ENCODE results near the gene SEMA4B. TPM values are rescaled to one million over a fixed set of nuclear protein-coding genes. Genes with fewer than 3 reads are reported as not detected.

The SEMA4B gene
- total and polyA plus RNA-seq, 2 experiments from 2014 or later = 16.7 to 48.2 TPM

DNA sequence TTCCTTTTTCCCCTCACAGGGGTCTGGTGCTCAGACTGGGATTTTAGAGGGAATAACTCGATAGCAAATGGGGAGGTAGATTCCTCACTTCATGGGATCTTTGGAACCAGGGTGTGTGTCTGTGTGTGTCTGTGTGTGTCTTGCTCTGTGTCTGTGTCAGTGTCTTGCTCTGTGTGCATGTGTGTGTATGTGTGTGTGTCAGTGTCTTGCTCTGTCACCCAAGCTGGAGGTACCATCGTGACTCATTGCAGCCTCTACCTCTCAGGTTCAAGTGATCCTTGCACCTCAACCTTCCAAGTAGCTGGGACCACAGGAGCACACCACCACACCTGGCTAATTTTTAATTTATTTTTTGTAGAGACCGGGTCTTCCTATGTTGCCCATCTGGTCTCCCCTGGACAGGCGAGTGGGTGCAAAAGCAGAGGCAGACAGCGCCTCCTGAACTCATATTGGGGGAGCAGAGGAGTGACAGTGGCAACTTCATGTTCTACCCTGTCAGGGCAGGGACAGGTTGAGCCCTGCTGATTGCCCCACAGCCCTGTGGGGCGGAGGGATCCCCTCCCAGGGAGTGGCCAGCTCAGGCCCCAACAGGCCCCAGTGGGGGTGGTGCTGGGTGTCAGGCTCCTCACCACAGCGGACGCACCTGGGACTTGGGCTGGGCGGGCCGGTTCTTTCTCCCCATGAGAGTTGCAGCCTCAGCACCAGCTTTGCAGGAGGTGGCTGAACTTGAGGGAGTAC lies 10.4 kb upstream of the SEMA4B start:
- H3K27me3 ChIP-seq (ENCODE audit: insufficient read depth) = no peaks in the 10 kb centered on the region
- Mint-ChIP-seq H3K4me3 (no peak overlapping the region), H3K4me1 (peaks cover 18% of the 10 kb centered on the region), H3K27me3 (ENCODE audit: insufficient read depth, low read depth, poor library complexity) (peaks cover 12% of the 10 kb centered on the region), H3K27ac (no peak overlapping the region), H3K36me3 (ENCODE audit: low read depth) (no peaks in the 10 kb centered on the region), H3K9me3 (no peaks in the 10 kb centered on the region)
- H3K9me2 ChIP-seq (ENCODE audit: insufficient read depth) = no peaks in the 10 kb centered on the region
- H3K36me3 ChIP-seq (ENCODE audit: insufficient read depth) = no peaks in the 10 kb centered on the region
- H3K4me3 ChIP-seq = no peak overlapping the region
- no peaks in the 10 kb centered on the region; the same call in 1 of the 2 replicates for H3K4me1 ChIP-seq (ENCODE audit: insufficient read depth)
- no peaks in the 10 kb centered on the region for H4K20me1 ChIP-seq (replicated peaks; ENCODE audit: insufficient read depth)
- H2AFZ ChIP-seq = no peak overlapping the region
- DNase-seq (ENCODE audit: low spot score) (no peak), ATAC-seq (peak; percentile 32; the same call in 1 of the 3 replicates)
- H3K4me2 ChIP-seq = no peak overlapping the region
- TF ChIP-seq ZNF114 (CRISPR knock-in tag; IDR thresholded peaks at IDR 0.05) (no peak), ZNF331 (CRISPR knock-in tag; IDR thresholded peaks at IDR 0.05; ENCODE audit: low read depth) (no peak), STAT1 (IDR thresholded peaks at IDR 0.05; ENCODE audit: unreplicated experiment) (no peak)
- H3F3A ChIP-seq (replicated peaks; ENCODE audit: low read depth) = no peaks in the 10 kb centered on the region
- no peaks in the 10 kb centered on the region for H3K79me2 ChIP-seq (replicated peaks; ENCODE audit: insufficient read depth)
- no peak overlapping the region for H3K27ac ChIP-seq (ENCODE audit: low read depth)

DNA sequence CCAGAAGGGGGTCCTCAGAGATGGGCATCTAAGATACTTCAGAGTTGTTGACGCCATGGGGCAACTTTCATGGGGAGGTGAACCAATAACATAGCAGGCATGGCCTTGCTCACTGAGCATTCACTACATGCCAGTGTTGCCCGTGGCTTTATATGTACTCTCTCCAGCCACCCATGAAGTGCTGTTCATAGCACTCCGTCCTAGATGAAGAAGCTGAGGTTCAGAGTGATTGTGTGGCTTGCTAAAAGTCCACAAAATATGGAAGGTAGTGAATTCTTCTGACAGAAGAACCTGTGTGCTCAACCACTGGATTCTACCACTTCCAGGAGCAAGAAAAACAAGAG lies 9.8 kb upstream of the SEMA4B start:
- no peaks in the 10 kb centered on the region for H3K79me2 ChIP-seq (replicated peaks; ENCODE audit: insufficient read depth)
- DNase-seq (ENCODE audit: low spot score) (no peak), ATAC-seq (no peak)
- H3K36me3 ChIP-seq (ENCODE audit: insufficient read depth) = no peaks in the 10 kb centered on the region
- no peaks in the 10 kb centered on the region for H3K9me2 ChIP-seq (ENCODE audit: insufficient read depth)
- H3K4me2 ChIP-seq = no peak overlapping the region
- TF ChIP-seq, protein P1, sequence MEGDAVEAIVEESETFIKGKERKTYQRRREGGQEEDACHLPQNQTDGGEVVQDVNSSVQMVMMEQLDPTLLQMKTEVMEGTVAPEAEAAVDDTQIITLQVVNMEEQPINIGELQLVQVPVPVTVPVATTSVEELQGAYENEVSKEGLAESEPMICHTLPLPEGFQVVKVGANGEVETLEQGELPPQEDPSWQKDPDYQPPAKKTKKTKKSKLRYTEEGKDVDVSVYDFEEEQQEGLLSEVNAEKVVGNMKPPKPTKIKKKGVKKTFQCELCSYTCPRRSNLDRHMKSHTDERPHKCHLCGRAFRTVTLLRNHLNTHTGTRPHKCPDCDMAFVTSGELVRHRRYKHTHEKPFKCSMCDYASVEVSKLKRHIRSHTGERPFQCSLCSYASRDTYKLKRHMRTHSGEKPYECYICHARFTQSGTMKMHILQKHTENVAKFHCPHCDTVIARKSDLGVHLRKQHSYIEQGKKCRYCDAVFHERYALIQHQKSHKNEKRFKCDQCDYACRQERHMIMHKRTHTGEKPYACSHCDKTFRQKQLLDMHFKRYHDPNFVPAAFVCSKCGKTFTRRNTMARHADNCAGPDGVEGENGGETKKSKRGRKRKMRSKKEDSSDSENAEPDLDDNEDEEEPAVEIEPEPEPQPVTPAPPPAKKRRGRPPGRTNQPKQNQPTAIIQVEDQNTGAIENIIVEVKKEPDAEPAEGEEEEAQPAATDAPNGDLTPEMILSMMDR (conservative IDR thresholded peaks at IDR 0.05; ENCODE audit: low read depth in 2 of 2) = no peak
- no peak overlapping the region for H3K4me3 Mint-ChIP-seq
- no peaks in the 10 kb centered on the region for H4K20me1 ChIP-seq (replicated peaks; ENCODE audit: insufficient read depth)
- H3K36me3 Mint-ChIP-seq (ENCODE audit: low read depth) = no peaks in the 10 kb centered on the region
- peaks cover 10% of the 10 kb centered on the region for H3K27me3 Mint-ChIP-seq (ENCODE audit: insufficient read depth, low read depth, poor library complexity)
- no peak overlapping the region for H2AFZ ChIP-seq
- H3K4me1 ChIP-seq (ENCODE audit: insufficient read depth) = no peaks in the 10 kb centered on the region
- H3F3A ChIP-seq (replicated peaks; ENCODE audit: low read depth) = no peaks in the 10 kb centered on the region
- H3K27me3 ChIP-seq (ENCODE audit: insufficient read depth) = no peaks in the 10 kb centered on the region
- H3K4me1 Mint-ChIP-seq = peaks cover 18% of the 10 kb centered on the region
- no peak overlapping the region for H3K4me3 ChIP-seq
- H3K9me3 Mint-ChIP-seq = no peaks in the 10 kb centered on the region
- H3K27ac Mint-ChIP-seq = no peak overlapping the region
- no peak overlapping the region for H3K27ac ChIP-seq (ENCODE audit: low read depth)

DNA sequence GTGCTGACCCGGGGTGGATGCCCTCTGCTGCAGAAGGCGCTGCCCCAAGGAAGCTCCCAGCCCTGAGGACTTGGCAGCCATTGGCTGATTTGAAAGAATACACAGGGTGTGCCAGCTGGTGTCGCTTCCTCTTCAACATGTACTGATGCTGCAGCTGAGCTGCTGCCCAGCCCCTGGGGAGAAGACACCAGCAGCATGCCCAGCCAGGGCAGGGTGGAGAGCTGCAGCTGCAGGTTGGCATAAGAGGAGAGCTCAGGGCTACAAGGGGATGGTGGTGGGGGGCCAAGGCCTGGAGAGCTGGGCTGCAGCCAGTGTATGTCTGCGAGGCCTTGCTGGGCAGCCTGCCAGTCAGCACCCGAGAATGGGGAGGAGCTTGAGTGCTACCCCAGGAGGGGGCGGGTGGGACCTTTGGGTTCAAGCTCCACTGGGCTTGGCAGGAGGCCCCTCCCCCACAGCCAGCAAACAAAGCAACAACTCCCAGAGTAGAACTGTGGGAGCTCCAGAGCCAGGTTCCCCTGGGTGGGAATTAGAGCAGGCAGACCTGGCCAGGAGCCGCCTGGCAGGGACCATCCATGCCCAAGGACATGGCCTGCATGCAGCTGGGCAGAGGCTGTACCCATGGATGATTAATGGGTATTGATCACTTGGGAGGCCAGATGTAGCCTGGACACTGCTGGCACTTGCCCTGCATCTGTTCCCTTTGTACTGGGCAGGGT lies 9.2 kb upstream of the SEMA4B start:
- no peaks in the 10 kb centered on the region for H3F3A ChIP-seq (replicated peaks; ENCODE audit: low read depth)
- ATAC-seq (peak; percentile 66), DNase-seq (ENCODE audit: low spot score) (no peak)
- no peak overlapping the region for H3K4me3 ChIP-seq
- no peaks in the 10 kb centered on the region for H3K79me2 ChIP-seq (replicated peaks; ENCODE audit: insufficient read depth)
- no peak overlapping the region for H3K4me2 ChIP-seq
- H3K27me3 ChIP-seq (ENCODE audit: insufficient read depth) = no peaks in the 10 kb centered on the region
- H3K4me1 ChIP-seq (ENCODE audit: insufficient read depth) = no peaks in the 10 kb centered on the region
- Mint-ChIP-seq H3K27me3 (ENCODE audit: insufficient read depth, low read depth, poor library complexity) (peaks cover 10% of the 10 kb centered on the region), H3K27ac (no peak overlapping the region), H3K36me3 (ENCODE audit: low read depth) (no peaks in the 10 kb centered on the region), H3K4me1 (peaks cover 18% of the 10 kb centered on the region), H3K9me3 (no peaks in the 10 kb centered on the region), H3K4me3 (no peak overlapping the region)
- TF ChIP-seq, protein P2, sequence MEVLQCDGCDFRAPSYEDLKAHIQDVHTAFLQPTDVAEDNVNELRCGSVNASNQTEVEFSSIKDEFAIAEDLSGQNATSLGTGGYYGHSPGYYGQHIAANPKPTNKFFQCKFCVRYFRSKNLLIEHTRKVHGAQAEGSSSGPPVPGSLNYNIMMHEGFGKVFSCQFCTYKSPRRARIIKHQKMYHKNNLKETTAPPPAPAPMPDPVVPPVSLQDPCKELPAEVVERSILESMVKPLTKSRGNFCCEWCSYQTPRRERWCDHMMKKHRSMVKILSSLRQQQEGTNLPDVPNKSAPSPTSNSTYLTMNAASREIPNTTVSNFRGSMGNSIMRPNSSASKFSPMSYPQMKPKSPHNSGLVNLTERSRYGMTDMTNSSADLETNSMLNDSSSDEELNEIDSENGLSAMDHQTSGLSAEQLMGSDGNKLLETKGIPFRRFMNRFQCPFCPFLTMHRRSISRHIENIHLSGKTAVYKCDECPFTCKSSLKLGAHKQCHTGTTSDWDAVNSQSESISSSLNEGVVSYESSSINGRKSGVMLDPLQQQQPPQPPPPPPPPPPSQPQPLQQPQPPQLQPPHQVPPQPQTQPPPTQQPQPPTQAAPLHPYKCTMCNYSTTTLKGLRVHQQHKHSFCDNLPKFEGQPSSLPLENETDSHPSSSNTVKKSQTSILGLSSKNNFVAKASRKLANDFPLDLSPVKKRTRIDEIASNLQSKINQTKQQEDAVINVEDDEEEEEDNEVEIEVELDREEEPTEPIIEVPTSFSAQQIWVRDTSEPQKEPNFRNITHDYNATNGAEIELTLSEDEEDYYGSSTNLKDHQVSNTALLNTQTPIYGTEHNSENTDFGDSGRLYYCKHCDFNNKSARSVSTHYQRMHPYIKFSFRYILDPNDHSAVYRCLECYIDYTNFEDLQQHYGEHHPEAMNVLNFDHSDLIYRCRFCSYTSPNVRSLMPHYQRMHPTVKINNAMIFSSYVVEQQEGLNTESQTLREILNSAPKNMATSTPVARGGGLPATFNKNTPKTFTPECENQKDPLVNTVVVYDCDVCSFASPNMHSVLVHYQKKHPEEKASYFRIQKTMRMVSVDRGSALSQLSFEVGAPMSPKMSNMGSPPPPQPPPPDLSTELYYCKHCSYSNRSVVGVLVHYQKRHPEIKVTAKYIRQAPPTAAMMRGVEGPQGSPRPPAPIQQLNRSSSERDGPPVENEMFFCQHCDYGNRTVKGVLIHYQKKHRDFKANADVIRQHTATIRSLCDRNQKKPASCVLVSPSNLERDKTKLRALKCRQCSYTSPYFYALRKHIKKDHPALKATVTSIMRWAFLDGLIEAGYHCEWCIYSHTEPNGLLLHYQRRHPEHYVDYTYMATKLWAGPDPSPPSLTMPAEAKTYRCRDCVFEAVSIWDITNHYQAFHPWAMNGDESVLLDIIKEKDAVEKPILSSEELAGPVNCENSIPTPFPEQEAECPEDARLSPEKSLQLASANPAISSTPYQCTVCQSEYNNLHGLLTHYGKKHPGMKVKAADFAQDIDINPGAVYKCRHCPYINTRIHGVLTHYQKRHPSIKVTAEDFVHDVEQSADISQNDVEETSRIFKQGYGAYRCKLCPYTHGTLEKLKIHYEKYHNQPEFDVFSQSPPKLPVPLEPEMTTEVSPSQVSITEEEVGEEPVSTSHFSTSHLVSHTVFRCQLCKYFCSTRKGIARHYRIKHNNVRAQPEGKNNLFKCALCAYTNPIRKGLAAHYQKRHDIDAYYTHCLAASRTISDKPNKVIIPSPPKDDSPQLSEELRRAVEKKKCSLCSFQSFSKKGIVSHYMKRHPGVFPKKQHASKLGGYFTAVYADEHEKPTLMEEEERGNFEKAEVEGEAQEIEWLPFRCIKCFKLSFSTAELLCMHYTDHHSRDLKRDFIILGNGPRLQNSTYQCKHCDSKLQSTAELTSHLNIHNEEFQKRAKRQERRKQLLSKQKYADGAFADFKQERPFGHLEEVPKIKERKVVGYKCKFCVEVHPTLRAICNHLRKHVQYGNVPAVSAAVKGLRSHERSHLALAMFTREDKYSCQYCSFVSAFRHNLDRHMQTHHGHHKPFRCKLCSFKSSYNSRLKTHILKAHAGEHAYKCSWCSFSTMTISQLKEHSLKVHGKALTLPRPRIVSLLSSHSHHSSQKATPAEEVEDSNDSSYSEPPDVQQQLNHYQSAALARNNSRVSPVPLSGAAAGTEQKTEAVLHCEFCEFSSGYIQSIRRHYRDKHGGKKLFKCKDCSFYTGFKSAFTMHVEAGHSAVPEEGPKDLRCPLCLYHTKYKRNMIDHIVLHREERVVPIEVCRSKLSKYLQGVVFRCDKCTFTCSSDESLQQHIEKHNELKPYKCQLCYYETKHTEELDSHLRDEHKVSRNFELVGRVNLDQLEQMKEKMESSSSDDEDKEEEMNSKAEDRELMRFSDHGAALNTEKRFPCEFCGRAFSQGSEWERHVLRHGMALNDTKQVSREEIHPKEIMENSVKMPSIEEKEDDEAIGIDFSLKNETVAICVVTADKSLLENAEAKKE (CRISPR knock-in tag; IDR thresholded peaks at IDR 0.05) = no peak
- no peaks in the 10 kb centered on the region for H3K36me3 ChIP-seq (ENCODE audit: insufficient read depth)
- no peaks in the 10 kb centered on the region for H3K9me2 ChIP-seq (ENCODE audit: insufficient read depth)
- no peak overlapping the region for H3K27ac ChIP-seq (ENCODE audit: low read depth)
- H2AFZ ChIP-seq = no peak overlapping the region
- no peaks in the 10 kb centered on the region for H4K20me1 ChIP-seq (replicated peaks; ENCODE audit: insufficient read depth)

All from GM23338 (cell line).